ENCODE results near the gene ATP6V0B. TPM values are rescaled to one million over a fixed set of nuclear protein-coding genes. Genes with fewer than 3 reads are reported as not detected.

The ATP6V0B gene
- total and polyA plus RNA-seq, 2 donors (not counting 1 experiment from before 2014, with no cell fraction given): 91.0 to 198 TPM

DNA sequence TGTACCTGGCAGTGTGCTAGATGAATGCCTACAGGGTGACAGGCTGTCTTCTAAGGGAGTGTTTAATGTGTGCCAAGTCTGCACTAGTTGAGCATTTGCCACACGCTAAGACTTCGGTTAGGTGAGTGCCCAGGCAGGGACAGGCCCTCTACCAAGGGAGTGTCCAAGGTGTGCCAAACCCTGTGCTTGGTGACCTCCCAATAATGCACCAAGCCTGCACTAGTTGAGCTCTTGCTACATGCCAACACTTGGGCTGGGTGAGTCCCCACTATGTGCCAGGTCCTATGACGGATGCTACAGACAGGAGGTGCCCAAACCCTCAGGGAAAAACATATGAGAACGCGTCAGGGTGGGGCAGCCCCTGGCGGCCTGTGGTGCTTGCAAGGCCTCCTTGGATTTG is 45.7 kb downstream of the ATP6V0B start:
- H3K4me2 ChIP-seq (replicated peaks; ENCODE audit: low read depth, low read length, poor library complexity, severe bottlenecking): no peak overlapping the region
- ChIA-PET CTCF (interaction anchor here (0.6 to 0.9 kb wide), 3 partner anchors 11 to 88 kb away, joined by 3 read pairs; partner anchors contain the start of gene SLC6A9), POLR2A (no interaction called here)
- TF ChIP-seq EZH2 (IDR thresholded peaks at IDR 0.05; ENCODE audit: borderline replicate concordance, insufficient read depth, low read depth, low read length, poor library complexity, severe bottlenecking): no peak
- TF ChIP-seq, protein P1, sequence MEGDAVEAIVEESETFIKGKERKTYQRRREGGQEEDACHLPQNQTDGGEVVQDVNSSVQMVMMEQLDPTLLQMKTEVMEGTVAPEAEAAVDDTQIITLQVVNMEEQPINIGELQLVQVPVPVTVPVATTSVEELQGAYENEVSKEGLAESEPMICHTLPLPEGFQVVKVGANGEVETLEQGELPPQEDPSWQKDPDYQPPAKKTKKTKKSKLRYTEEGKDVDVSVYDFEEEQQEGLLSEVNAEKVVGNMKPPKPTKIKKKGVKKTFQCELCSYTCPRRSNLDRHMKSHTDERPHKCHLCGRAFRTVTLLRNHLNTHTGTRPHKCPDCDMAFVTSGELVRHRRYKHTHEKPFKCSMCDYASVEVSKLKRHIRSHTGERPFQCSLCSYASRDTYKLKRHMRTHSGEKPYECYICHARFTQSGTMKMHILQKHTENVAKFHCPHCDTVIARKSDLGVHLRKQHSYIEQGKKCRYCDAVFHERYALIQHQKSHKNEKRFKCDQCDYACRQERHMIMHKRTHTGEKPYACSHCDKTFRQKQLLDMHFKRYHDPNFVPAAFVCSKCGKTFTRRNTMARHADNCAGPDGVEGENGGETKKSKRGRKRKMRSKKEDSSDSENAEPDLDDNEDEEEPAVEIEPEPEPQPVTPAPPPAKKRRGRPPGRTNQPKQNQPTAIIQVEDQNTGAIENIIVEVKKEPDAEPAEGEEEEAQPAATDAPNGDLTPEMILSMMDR (IDR thresholded peaks at IDR 0.05): no peak
- 94% methylated on average over 6 of the region's 6 CpGs for WGBS (ENCODE audit: insufficient coverage)
- no peaks in the 10 kb centered on the region for H4K20me1 ChIP-seq (ENCODE audit: control insufficient read depth, insufficient read depth, low read length, poor library complexity, severe bottlenecking)
- peaks cover 9% of the 10 kb centered on the region for H3K4me1 Mint-ChIP-seq
- H3K27me3 Mint-ChIP-seq: no peaks in the 10 kb centered on the region
- H3K4me3 Mint-ChIP-seq: no peak overlapping the region
- H3K9me3 ChIP-seq (ENCODE audit: control extremely low read depth in 1 of 3, control insufficient read depth in 2 of 3, insufficient read depth in 1 of 3, low read length in 2 of 3): no peaks in the 10 kb centered on the region
- peaks cover 0 to 9% of the 10 kb centered on the region in 2 donors for H3K4me1 ChIP-seq (ENCODE audit: control insufficient read depth in 2 of 2, insufficient read depth in 2 of 2, low read length in 2 of 2)
- no peak overlapping the region for H3K27ac ChIP-seq (ENCODE audit: low read length in 2 of 2)
- H3K27me3 ChIP-seq (replicated peaks in 1 of 4; ENCODE audit: control extremely low read depth in 1 of 4, control insufficient read depth in 3 of 4, insufficient read depth in 4 of 4, low read length in 3 of 4): no peaks in the 10 kb centered on the region
- no peak overlapping the region for H3K27ac Mint-ChIP-seq
- no peak for ATAC-seq (ENCODE audit: low read depth)
- H3K9me3 Mint-ChIP-seq (ENCODE audit: insufficient read depth): no peaks in the 10 kb centered on the region
- DNase-seq: no peak
- no peaks in the 10 kb centered on the region for H3K79me2 ChIP-seq (ENCODE audit: control insufficient read depth, insufficient read depth, low read length)
- H2AFZ ChIP-seq (ENCODE audit: insufficient read depth, low read depth, low read length, poor library complexity, severe bottlenecking): no peak overlapping the region
- H3K4me3 ChIP-seq (ENCODE audit: control extremely low read depth in 1 of 5, extremely low read depth in 1 of 5, insufficient read depth in 1 of 5, low read depth in 2 of 5, low read length in 4 of 5): no peak overlapping the region
- H3K9ac ChIP-seq (ENCODE audit: low read length): no peak overlapping the region
- intact Hi-C loops (cut with micrococcal nuclease): no loop called here
- no peaks in the 10 kb centered on the region for H3K36me3 ChIP-seq (replicated peaks in 1 of 2; ENCODE audit: control extremely low read depth in 1 of 2, control insufficient read depth in 1 of 2, extremely low read depth in 1 of 2, insufficient read depth in 2 of 2, low read length in 1 of 2)

DNA sequence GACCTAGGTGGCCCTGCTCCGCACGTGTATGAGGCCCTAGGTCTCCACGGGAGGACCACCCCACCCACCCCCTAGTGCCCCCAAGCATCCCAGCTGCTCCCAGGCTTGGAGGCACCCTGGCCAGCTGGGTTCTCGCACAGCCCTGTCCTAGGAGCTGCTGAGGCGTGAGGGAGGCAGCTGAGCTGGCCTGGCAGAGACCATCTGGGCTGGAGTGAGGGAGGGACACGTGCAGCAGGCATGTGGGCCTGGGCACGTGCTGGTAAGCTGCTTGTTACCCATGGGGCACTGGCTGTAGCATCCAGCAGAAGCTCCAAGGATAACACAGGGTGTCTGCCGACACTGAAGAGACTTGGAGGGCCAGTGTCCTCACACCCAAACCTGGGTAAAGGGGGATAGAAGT is 46.4 kb downstream of the ATP6V0B start:
- Mint-ChIP-seq H3K9me3 (ENCODE audit: insufficient read depth) (no peaks in the 10 kb centered on the region), H3K27ac (no peak overlapping the region)
- H3K9ac ChIP-seq (ENCODE audit: low read length): no peak overlapping the region

More for the DNA sequence above, 46.4 kb downstream of the ATP6V0B start:
- ChIA-PET CTCF (interaction anchor here (0.7 to 0.9 kb wide), 2 partner anchors 10 to 16 kb away, joined by 3 read pairs; partner anchors contain the start of gene SLC6A9), POLR2A (no interaction called here)
- Histone ChIP-seq H3K9me3 (ENCODE audit: control extremely low read depth in 1 of 3, control insufficient read depth in 2 of 3, insufficient read depth in 1 of 3, low read length in 2 of 3) (no peaks in the 10 kb centered on the region), H3K4me3 (ENCODE audit: control extremely low read depth in 1 of 5, extremely low read depth in 1 of 5, insufficient read depth in 1 of 5, low read depth in 2 of 5, low read length in 4 of 5) (no peak overlapping the region), H2AFZ (ENCODE audit: insufficient read depth, low read depth, low read length, poor library complexity, severe bottlenecking) (no peak overlapping the region), H3K4me1 (ENCODE audit: control insufficient read depth in 2 of 2, insufficient read depth in 2 of 2, low read length in 2 of 2) (peaks cover 4 to 15% of the 10 kb centered on the region in 2 donors), H3K79me2 (ENCODE audit: control insufficient read depth, insufficient read depth, low read length) (no peaks in the 10 kb centered on the region), H4K20me1 (ENCODE audit: control insufficient read depth, insufficient read depth, low read length, poor library complexity, severe bottlenecking) (no peaks in the 10 kb centered on the region), H3K27me3 (replicated peaks in 1 of 4; ENCODE audit: control extremely low read depth in 1 of 4, control insufficient read depth in 3 of 4, insufficient read depth in 4 of 4, low read length in 3 of 4) (no peaks in the 10 kb centered on the region), H3K36me3 (replicated peaks in 1 of 2; ENCODE audit: control extremely low read depth in 1 of 2, control insufficient read depth in 1 of 2, extremely low read depth in 1 of 2, insufficient read depth in 2 of 2, low read length in 1 of 2) (no peaks in the 10 kb centered on the region), H3K27ac (ENCODE audit: low read length in 2 of 2) (no peak overlapping the region), H3K4me2 (replicated peaks; ENCODE audit: low read depth, low read length, poor library complexity, severe bottlenecking) (no peak overlapping the region)
- 87% methylated on average over 5 of the region's 8 CpGs for WGBS (ENCODE audit: insufficient coverage)
- intact Hi-C loops (cut with micrococcal nuclease): no loop called here
- no peak for TF ChIP-seq EZH2 (IDR thresholded peaks at IDR 0.05; ENCODE audit: borderline replicate concordance, insufficient read depth, low read depth, low read length, poor library complexity, severe bottlenecking)
- Mint-ChIP-seq H3K27me3 (no peaks in the 10 kb centered on the region), H3K4me1 (peaks cover 14% of the 10 kb centered on the region), H3K4me3 (no peak overlapping the region)
- ATAC-seq (ENCODE audit: low read depth) (no peak), DNase-seq (no peak)

All from B cell (primary cell).